ENCODE measurements around the gene MED29.
A peak's percentile ranks its signal among the peaks of the same experiment; 100 is the strongest.

DNA sequence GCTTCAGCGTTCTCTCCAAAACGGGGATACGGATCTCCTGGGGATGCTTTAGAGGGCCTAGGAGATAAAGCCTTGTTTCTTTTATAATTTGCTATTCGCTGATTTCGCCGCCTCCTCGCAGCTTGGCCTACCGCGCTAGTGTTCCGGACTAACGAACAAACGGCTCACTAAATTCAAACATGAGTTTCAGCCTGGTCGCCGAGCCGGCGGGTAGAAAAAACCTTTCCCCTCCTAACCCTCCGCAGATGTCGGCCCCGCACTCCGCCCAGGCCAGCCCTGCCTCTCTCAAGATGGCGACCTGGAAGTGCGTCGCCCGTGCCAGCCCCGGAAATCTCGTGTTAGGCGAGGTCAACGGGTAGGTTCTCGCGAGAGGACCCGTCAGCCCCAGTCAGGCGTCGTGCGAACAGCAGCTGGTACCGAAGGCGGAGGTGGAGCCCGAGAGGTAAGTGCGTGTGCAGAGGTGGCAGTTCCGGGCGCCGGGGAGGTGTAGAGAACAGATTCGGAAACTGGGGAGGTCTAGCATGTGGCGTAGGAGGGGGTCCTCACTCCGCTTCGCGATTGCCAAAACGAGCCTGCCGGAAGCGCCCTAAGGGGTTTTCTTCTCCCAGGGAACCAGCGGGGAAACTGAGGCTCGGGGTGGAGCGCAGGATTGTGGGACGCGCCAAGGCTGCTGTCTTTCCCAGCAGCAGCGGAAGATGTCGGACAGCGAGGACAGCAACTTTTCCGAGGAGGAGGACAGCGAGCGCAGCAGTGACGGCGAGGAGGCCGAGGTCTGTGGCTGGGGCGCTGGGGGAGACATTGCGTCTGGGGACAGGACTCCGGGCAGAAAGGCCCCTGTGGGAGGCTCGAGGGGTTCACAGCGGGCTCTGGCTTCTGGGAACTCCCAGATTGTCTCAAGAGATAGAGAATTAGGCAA, 54.3 kb downstream of the MED29 start, which contains the start of gene SUPT5H:
- TF ChIP-seq, protein P1, sequence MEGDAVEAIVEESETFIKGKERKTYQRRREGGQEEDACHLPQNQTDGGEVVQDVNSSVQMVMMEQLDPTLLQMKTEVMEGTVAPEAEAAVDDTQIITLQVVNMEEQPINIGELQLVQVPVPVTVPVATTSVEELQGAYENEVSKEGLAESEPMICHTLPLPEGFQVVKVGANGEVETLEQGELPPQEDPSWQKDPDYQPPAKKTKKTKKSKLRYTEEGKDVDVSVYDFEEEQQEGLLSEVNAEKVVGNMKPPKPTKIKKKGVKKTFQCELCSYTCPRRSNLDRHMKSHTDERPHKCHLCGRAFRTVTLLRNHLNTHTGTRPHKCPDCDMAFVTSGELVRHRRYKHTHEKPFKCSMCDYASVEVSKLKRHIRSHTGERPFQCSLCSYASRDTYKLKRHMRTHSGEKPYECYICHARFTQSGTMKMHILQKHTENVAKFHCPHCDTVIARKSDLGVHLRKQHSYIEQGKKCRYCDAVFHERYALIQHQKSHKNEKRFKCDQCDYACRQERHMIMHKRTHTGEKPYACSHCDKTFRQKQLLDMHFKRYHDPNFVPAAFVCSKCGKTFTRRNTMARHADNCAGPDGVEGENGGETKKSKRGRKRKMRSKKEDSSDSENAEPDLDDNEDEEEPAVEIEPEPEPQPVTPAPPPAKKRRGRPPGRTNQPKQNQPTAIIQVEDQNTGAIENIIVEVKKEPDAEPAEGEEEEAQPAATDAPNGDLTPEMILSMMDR (IDR thresholded peaks at IDR 0.05): no peak
- peak; percentile 91 to 98 for TF ChIP-seq POLR2A (IDR thresholded peaks at IDR 0.05)

Measured in adrenal gland (tissue), 5 donors.